HUES6 (cell line): ENCODE measurements around the gene MAPK1.
"Not testable (repeated sequence)": the region's sequence is repeated elsewhere in the genome, so short reads cannot be mapped to it uniquely, and the experiment has no call there.

Source experiments
- H3K27ac ChIP-seq: 2 replicates; pipeline ENCODE4 v1.7.0; 2013; ENCODE audit warnings: low read depth, mild to moderate bottlenecking, low read length, inconsistent platforms
- H3K27me3 ChIP-seq: 2 replicates; pipeline ENCODE4 v1.6.1; 2013; ENCODE audit warnings: low read length; ENCODE audit not compliant: control insufficient read depth, insufficient read depth
- H3K36me3 ChIP-seq: 2 replicates; pipeline ENCODE4 v1.6.1; 2013; ENCODE audit warnings: low read length; ENCODE audit not compliant: control insufficient read depth, insufficient read depth
- H3K4me1 ChIP-seq: 2 replicates; pipeline ENCODE4 v1.6.1; 2013; ENCODE audit warnings: low read length; ENCODE audit not compliant: control insufficient read depth, insufficient read depth
- H3K4me3 ChIP-seq: 2 replicates; pipeline ENCODE4 v1.5.1; 2013; ENCODE audit warnings: low read depth, low read length
- H3K9ac ChIP-seq: one replicate; pipeline ENCODE4 v1.6.1; 2013; ENCODE audit warnings: mild to moderate bottlenecking, low read length
- H3K9me3 ChIP-seq: 2 replicates; pipeline ENCODE4 v1.6.1; 2013; ENCODE audit warnings: low read depth, low read length; ENCODE audit not compliant: control insufficient read depth, insufficient read depth

The MAPK1 gene

DNA sequence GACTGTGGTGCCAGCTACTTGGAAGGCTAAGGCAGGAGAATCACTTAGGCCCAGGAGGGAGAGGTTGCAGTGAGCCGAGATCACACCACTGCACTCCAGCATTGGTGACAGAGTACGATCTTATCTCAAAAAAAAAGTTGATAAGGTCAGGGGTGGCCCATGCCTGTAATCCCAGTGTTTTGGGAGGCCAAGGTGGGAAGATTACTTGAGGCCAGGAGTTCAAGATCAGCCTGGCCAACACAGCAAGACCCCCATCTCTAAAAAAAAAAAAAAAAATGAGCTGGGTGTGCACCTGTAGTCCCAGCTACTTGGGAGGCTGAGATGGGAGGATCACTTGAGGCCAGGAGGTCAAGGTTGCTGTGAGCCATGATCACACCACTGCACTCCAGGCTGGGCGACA, 138.3 kb downstream of the MAPK1 start:
- not testable (repeated sequence) for H3K9ac ChIP-seq, H3K27ac ChIP-seq, H3K4me3 ChIP-seq, H3K36me3 ChIP-seq, H3K27me3 ChIP-seq, H3K9me3 ChIP-seq, H3K4me1 ChIP-seq

DNA sequence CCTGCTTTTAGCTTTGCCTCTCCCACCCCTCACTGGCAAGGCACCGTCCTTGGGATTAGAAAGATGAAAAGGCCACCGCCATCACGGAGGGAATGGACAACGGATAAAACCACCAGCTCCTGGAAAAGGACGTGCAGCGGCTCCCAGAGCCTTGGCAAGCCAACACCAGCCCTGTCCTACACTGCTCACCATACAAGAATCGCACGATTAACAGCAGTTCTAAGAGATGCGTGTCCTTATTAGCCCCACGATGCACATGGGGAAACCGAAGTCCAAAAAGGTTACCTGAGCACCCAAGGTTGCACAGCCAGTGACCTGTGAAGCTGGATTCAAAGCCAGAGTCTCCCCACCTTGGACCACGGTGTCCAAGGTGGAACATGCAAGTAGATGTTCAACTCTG, 139.2 kb downstream of the MAPK1 start:
- Histone ChIP-seq H3K27ac (no peak overlapping the region), H3K9me3 (no peaks in the 10 kb centered on the region), H3K36me3 (no peaks in the 10 kb centered on the region), H3K27me3 (no peaks in the 10 kb centered on the region; the same call in 1 of the 2 replicates), H3K4me3 (no peak overlapping the region), H3K4me1 (peaks cover 8% of the 10 kb centered on the region), H3K9ac (no peak overlapping the region)

DNA sequence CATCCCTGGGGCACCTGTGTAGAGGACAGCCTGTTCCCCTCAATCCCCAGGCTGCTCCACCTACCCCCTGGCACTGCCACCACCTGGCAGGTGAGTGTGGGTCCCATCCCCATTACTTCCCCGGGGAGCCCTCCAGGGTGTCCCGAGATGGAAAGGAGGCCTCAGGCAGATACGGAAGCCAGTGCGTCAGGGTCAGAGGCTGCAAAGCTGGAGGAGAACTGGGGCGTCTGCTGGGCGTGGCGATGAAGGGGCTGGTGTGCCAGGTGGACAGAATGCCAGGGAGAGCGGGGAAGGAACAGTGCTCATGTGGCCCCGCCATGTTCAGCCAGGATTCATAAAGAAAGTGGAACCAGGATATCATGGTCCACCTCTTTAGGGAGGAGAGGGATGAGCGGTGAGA, 139.7 kb downstream of the MAPK1 start:
- H3K9ac ChIP-seq, result no peak overlapping the region
- H3K4me3 ChIP-seq, result no peak overlapping the region
- H3K27ac ChIP-seq, result no peak overlapping the region

DNA sequence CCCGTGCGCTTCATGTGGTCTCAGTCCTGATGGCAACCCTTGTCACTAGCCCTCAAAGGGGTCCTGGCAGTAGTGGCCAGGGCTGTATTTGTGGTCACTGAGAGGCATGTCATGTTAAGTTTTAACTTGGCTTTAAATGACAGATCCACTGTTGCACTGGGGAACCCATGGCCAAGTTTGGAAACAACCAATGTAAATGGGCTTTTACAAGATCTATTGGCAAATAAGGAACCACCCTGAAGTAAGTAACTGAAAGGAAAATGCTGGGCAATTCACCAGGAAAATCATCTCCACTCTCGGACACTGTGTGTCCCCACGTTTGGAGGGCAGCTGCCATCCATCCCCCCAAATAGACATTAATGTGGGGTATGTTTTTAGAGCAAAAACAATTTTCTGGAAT, 140.3 kb downstream of the MAPK1 start:
- H3K27ac ChIP-seq, result no peak overlapping the region
- no peak overlapping the region for H3K4me3 ChIP-seq
- peaks cover 8% of the 10 kb centered on the region for H3K4me1 ChIP-seq
- H3K9me3 ChIP-seq, result no peaks in the 10 kb centered on the region
- no peak overlapping the region for H3K9ac ChIP-seq
- H3K27me3 ChIP-seq, result no peaks in the 10 kb centered on the region
- H3K36me3 ChIP-seq, result no peaks in the 10 kb centered on the region

More for the DNA sequence above, 139.7 kb downstream of the MAPK1 start:
- no peaks in the 10 kb centered on the region for H3K9me3 ChIP-seq
- peaks cover 8% of the 10 kb centered on the region for H3K4me1 ChIP-seq
- H3K27me3 ChIP-seq, result no peaks in the 10 kb centered on the region
- no peaks in the 10 kb centered on the region for H3K36me3 ChIP-seq

DNA sequence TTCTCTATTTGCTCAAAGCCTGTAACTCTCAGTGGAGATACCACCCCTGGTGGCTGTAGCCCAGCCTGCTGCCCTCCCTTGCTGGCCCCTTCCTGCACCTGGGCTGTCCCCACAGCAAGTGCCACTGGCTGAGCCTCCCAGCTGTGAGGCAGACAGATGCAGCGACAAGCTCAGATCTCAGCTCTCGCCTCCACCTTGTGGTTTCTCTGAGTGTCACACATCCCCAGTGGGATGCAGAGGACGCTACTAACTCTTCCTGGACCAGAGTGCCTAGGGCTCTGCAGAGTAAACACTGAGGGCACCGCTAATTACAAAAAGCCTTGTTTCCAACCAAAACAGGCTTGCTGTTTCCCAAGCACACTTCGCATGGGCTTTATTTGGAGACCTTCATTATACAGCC, 140.8 kb downstream of the MAPK1 start:
- Histone ChIP-seq H3K9ac (no peak overlapping the region), H3K27me3 (no peaks in the 10 kb centered on the region), H3K4me1 (peaks cover 8% of the 10 kb centered on the region), H3K4me3 (no peak overlapping the region), H3K36me3 (no peaks in the 10 kb centered on the region), H3K27ac (no peak overlapping the region), H3K9me3 (no peaks in the 10 kb centered on the region)

DNA sequence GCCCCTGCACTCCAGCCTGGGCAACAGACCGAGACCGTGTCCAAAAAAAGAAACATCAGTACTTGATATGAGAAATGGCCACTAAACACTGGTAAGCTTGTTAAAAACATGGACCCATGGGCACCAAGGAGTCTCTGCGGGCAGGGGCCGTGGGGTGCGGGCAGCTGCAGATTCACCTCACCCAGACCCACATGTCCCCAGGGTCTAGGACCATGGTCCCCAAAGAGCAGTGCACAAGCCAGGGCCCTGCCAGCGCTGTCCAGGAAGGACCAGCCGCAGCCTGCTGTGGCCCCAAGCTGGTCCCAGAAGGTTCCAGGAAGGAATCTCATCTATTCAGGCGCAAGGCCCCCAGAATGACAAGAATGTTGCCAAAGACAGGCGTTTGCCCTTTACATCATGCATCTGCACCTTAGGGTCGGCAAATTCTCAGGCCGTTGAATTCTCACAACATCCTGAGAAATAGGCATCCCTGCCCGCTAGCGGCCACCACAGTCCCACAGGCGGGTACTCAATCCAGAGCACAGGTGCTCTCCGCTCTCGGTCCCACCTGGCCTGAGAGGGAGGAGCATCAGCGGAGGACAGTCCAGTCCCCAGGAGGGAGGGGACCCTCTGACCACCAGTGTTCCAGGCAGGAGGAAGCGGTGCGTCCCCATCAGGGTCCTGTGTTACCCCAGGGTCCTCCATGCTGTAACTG, 141.3 kb downstream of the MAPK1 start:
- Histone ChIP-seq H3K9ac (no peak overlapping the region), H3K27ac (no peak overlapping the region), H3K36me3 (no peaks in the 10 kb centered on the region)

DNA sequence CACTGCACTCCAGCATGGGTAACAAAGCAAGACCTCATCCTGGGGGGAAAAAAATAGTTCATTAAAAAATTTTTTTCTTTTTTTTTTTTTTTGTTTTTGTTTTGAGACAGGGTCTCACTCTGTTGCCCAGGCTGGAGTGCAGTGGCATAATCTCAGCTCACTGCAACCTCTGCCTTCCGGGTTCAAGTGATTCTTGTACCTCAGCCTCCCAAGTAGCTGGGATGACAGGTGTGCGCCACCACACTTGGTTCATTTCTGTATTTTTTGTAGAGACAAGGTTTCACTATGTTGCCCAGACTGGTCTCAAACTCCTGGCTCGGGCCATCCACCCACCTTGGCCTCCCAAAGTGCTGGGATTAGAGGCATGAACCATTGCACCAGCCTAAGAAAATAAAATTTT, 142.9 kb downstream of the MAPK1 start:
- not testable (repeated sequence) for H3K4me1 ChIP-seq, H3K4me3 ChIP-seq, H3K36me3 ChIP-seq, H3K27me3 ChIP-seq, H3K9ac ChIP-seq, H3K27ac ChIP-seq, H3K9me3 ChIP-seq

More for the DNA sequence above, 141.3 kb downstream of the MAPK1 start:
- H3K4me3 ChIP-seq, result no peak overlapping the region
- no peaks in the 10 kb centered on the region for H3K9me3 ChIP-seq
- H3K4me1 ChIP-seq, result peaks cover 8% of the 10 kb centered on the region
- no peaks in the 10 kb centered on the region for H3K27me3 ChIP-seq

DNA sequence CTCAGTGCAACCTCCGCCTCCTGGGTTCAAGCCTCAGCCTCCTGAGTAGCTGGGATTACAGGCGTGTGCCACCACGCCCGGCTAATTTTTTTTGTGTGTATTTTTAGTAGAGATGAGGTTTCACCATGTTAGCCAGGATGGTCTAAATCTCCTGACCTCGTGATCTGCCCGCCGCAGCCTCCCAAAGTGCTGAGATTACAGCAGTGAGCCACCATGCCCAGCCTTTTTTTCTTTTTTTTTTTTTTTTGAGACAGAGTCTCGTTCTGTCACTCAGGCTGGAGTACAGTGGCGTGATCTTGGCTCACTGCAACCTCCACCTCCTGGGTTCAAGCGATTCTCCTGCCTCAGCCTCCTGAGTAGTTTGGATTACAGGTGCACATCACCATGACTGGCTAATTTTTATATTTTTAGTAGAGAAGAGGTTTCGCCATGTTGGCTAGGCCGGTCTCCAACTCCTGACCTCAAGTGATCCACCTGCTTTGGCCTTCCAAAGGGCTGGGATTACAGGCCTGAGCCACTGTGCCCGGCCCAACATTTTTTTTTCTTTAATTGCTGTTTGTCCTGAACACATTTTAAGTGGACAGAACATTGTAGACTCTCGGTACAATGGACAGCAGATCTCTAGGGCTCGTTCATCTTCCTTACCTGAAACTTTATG, 146.1 kb downstream of the MAPK1 start:
- not testable (repeated sequence) for H3K4me1 ChIP-seq, H3K4me3 ChIP-seq, H3K27me3 ChIP-seq, H3K9me3 ChIP-seq, H3K27ac ChIP-seq, H3K9ac ChIP-seq, H3K36me3 ChIP-seq

DNA sequence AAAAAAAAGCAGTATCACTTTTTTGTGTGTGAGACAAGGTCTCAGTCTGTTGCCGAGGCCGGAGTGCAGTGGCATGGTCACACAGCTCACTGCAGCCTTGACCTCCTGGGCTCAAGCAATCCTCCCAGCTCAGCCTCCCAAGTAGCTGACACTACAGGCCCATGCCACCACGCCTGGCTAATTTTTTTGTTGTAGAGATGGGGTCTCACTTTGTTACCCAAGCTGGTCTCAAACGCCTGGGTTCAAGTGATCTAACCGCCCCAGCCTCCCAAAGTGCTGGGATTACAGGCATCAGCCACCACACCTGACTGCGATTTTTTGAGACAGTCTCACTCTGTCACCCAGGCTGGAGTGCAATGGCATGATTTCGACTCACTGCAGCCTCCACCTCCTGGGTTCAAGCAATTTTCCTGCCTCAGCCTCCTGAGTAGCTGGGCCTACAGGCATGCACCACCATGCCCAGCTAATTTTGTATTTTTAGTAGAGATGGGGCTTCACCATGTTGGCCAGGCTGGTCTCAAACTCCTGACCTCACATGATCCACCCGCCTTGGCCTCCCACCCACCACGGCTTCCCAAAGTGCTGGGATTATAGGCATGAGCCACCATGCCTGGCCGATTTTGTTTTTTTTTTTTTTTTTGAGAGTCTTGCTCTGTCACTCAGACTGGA, 147.1 kb downstream of the MAPK1 start:
- not testable (repeated sequence) for H3K9ac ChIP-seq, H3K9me3 ChIP-seq, H3K4me1 ChIP-seq, H3K36me3 ChIP-seq, H3K27me3 ChIP-seq, H3K27ac ChIP-seq, H3K4me3 ChIP-seq

DNA sequence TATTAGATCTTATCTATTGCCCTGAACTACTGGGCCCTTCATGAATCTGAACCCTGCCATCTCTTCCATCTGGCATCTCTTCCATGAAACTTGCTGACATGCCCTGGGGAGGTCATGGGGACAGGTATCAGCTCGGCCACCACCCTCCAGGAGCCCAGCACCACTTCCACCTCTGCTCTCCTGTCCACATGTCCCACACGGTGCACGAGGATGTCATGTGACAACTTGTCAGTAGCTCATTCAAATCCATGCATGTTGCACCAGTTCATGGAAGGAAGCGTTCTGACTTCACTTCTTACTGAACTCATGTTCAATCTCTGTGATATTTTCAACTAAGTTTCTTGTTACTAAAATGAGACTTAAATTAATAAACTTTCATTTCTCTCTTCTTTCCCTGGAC, 148.4 kb downstream of the MAPK1 start:
- Histone ChIP-seq H3K9me3 (no peaks in the 10 kb centered on the region), H3K9ac (no peak overlapping the region), H3K4me1 (no peaks in the 10 kb centered on the region), H3K36me3 (no peaks in the 10 kb centered on the region), H3K27ac (no peak overlapping the region), H3K27me3 (no peaks in the 10 kb centered on the region), H3K4me3 (no peak overlapping the region)

DNA sequence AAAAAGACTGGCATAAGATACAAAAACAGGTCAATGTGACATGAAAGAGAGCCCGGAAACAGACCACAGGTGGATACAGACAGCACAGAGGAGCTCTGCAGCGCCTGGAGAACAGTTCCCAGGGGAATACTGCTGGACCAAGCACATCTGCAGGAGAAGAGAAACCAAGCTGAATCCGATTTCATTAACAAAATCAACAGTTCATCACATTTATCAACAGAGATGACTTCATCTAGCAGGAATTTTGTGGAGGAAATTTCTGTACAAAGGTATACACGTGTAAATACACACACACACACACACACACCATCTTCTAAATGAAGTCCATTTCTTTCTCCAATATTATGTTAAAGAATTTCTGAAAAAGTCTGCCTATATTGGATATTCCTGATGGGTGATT, 148.9 kb downstream of the MAPK1 start:
- H3K4me3 ChIP-seq, result no peak overlapping the region

More for the DNA sequence above, 148.9 kb downstream of the MAPK1 start:
- no peaks in the 10 kb centered on the region for H3K9me3 ChIP-seq
- no peak overlapping the region for H3K9ac ChIP-seq
- H3K4me1 ChIP-seq, result no peaks in the 10 kb centered on the region
- no peak overlapping the region for H3K27ac ChIP-seq
- no peaks in the 10 kb centered on the region for H3K27me3 ChIP-seq
- H3K36me3 ChIP-seq, result no peaks in the 10 kb centered on the region
